Brain microvascular endothelial cell (primary cell): ENCODE data around the gene MRI1.

Source experiments
- DNase-seq: peaks from one replicate; pipeline ENCODE4 v3.0.0-alpha.2; 2020
- H3K27ac ChIP-seq: fragments of 250-450 bp; sonication (Bioruptor Pico); 2 replicates; pipeline ENCODE4 v1.5.1; 2020; ENCODE audit warnings: mild to moderate bottlenecking, moderate library complexity
- H3K27me3 ChIP-seq: fragments of 250-450 bp; sonication (Bioruptor Pico); replicated peaks from 2 replicates; pipeline ENCODE4 v1.5.1; 2020; ENCODE audit warnings: mild to moderate bottlenecking
- H3K36me3 ChIP-seq: fragments of 250-450 bp; sonication (Bioruptor Pico); replicated peaks from 2 replicates; pipeline ENCODE4 v1.5.1; 2020; ENCODE audit warnings: mild to moderate bottlenecking
- H3K4me3 ChIP-seq: 2 replicates; pipeline ENCODE4 v1.5.1; 2011; ENCODE audit warnings: low read depth, mild to moderate bottlenecking, control low read depth, low read length, moderate library complexity
- in situ Hi-C: cut with HindIII; loops from 2 replicates; pipeline ENCODE4 v1.10.0; 2017; ENCODE audit warnings: low sequenced_read_pairs, low pct_ligation_motif_present
- TF ChIP-seq, protein P1 (sequence below): IDR thresholded peaks from 2 replicates; pipeline ENCODE4 v1.5.1; 2011; ENCODE audit warnings: low read depth, mild to moderate bottlenecking, moderate library complexity, low read length, control low read depth, inconsistent platforms; ENCODE audit errors: missing control alignments

The MRI1 gene

DNA sequence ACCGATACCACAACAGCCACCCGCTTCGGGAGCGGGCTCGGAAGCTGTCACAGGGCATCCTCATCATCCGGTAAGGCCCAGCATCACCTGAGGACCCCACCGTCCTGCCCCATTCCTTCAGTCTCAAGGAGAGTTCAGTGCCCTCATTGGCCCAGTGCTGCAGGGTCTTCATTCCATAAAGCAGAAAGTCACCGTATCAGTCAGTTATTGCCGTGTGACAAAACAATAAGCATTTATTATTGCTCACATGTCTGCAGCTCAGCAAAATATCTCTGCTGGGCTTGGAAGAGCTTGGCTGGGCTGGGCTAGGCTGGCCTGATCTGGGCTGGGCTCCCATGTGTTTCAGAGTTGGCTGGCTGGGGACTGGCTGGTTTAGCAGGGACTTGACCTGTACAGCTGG, 8.1 kb upstream of the MRI1 start:
- Histone ChIP-seq H3K27ac (no peak overlapping the region), H3K4me3 (no peak overlapping the region), H3K36me3 (peaks cover 58% of the 10 kb centered on the region), H3K27me3 (no peaks in the 10 kb centered on the region)
- TF ChIP-seq, protein P1, sequence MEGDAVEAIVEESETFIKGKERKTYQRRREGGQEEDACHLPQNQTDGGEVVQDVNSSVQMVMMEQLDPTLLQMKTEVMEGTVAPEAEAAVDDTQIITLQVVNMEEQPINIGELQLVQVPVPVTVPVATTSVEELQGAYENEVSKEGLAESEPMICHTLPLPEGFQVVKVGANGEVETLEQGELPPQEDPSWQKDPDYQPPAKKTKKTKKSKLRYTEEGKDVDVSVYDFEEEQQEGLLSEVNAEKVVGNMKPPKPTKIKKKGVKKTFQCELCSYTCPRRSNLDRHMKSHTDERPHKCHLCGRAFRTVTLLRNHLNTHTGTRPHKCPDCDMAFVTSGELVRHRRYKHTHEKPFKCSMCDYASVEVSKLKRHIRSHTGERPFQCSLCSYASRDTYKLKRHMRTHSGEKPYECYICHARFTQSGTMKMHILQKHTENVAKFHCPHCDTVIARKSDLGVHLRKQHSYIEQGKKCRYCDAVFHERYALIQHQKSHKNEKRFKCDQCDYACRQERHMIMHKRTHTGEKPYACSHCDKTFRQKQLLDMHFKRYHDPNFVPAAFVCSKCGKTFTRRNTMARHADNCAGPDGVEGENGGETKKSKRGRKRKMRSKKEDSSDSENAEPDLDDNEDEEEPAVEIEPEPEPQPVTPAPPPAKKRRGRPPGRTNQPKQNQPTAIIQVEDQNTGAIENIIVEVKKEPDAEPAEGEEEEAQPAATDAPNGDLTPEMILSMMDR = no peak
- no peak for DNase-seq
- in situ Hi-C loops = no loop called here

DNA sequence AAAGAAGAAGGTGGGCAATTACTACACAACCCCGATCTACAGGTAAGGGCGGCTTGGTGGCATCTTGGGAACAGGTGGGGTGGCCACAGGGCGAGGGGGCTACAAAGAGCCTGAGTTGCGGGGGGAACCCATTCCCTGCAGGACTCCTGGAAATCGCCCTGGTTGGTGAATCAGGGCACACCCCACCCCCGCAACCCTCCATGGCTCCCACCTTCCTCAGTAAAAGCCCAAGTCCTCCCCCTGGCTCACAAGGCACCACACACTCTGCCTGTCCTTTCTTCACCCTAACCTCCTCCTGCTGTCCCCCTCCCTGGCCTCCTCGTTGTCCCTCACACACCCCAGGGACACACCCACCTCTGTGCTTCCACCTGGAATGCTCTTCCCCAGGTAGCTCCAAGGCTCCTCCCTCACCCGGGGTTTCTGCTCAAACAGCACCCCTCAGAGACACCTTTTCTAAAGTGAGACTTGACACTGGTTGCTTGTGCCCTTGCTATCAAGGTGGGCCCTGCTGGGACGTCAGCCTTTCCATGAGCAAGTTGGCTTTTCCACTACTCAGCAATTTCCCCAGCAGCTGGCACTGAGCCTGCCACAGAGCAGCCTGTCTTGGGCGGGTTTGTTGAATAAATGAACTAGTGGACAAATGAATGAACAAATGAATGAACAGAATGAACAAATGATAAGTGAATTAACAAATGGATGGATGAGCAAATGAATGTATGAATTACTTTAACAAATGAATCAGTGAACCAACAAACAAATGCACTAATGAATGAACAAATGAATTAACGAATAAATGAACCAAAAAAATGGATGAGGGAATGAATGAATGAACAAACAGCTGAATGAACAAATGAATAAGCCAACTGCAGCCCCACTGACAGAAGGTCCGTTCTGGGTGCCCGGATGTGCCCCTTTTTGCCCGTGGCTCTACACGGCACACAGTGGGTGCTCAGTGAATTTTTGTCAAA, 6.2 kb upstream of the MRI1 start:
- Histone ChIP-seq H3K27ac (no peak overlapping the region), H3K36me3 (peaks cover 65% of the 10 kb centered on the region), H3K4me3 (no peak overlapping the region), H3K27me3 (no peaks in the 10 kb centered on the region)
- TF ChIP-seq, protein P1 = no peak
- in situ Hi-C loops = no loop called here
- no peak for DNase-seq

DNA sequence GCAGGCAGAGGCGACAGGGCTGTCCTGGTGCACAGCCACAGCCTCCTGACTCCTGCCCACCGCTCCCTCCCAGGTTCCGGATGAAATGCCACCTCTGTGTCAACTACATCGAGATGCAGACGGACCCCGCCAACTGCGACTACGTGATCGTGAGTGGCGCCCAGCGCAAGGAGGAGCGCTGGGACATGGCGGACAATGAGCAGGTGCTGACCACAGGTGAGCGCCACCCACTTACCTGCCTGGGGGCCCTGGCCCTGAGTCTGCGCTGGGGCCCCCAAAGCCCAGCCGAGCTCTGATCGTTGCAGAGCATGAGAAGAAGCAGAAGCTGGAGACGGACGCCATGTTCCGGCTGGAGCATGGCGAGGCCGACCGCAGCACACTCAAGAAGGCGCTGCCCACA, 5.5 kb upstream of the MRI1 start:
- no peak overlapping the region for H3K4me3 ChIP-seq
- peaks cover 68% of the 10 kb centered on the region for H3K36me3 ChIP-seq
- H3K27ac ChIP-seq = no peak overlapping the region
- no peaks in the 10 kb centered on the region for H3K27me3 ChIP-seq
- TF ChIP-seq, protein P1 = no peak
- in situ Hi-C loops = no loop called here
- DNase-seq = no peak

DNA sequence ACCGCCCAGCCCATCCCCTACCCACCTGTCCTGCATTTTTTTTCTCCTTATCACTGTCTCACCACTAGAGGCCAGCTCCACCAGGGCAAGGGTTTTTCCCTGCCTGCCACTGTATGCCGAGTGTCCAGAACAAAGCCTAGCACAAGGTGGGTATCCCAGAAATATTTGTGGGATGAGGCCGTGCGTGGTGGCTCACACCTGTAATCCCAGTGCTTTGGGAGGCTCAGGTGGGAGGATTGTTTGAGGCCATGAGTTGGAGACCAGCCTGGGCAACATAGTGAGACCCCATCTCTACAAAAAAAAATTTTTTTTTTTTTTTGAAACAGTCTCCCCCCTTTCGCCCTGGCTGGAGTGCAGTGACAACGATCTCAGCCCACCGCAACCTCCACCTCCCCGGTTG, 2.9 kb upstream of the MRI1 start:
- DNase-seq = no peak
- Histone ChIP-seq H3K36me3 (peaks cover 46% of the 10 kb centered on the region), H3K4me3 (no peak overlapping the region), H3K27ac (no peak overlapping the region), H3K27me3 (no peaks in the 10 kb centered on the region)
- in situ Hi-C loops = no loop called here
- TF ChIP-seq, protein P1 = peak; percentile 28

DNA sequence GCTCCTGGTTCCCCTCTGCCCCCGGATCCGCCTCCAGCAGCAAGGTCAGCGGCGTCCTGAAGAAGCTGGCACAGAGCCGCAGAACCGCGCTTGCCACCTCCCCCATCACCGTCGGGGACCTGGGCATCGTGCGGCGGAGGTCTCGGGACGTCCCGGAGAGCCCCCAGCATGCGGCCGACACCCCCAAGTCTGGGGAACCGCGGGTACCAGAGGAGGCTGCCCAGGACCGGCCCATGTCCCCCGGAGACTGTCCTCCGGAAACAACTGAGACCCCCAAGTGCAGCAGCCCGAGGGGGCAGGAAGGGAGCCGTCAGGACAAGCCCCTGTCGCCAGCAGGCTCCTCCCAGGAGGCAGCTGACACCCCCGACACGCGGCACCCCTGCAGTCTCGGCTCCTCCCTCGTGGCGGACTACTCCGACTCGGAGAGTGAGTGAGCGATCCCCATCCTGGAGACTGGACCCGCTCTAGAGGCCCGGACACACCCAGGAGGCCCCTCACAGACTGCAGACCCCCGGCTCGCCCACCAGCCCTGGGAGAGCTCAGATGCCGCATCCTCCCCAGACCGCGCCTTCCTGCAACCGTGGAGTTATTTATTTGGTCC, 1.6 kb upstream of the MRI1 start:
- no peaks in the 10 kb centered on the region for H3K27me3 ChIP-seq
- H3K4me3 ChIP-seq = no peak overlapping the region
- TF ChIP-seq, protein P1 = no peak
- peaks cover 37% of the 10 kb centered on the region for H3K36me3 ChIP-seq
- no peak overlapping the region for H3K27ac ChIP-seq
- in situ Hi-C loops = no loop called here
- DNase-seq = no peak

DNA sequence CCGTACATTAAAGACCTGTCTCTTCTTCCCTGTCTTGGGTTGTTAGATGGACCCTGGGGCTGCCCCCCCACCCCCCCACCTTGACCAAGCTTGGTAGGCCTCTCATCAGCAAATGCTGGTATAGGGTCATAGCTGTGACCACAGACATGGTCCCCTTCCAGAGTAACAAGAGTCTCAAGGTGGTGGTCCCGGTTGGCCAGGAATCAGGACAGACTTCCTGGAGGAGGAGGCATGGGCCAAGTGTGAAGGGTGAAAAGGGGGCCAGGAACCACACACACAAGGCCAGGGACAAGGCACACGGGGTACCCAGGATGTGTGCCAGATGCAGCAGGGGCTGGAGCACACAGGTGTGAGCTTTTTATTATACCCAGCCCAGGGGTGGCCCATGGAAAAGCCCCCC, 1.1 kb upstream of the MRI1 start:
- Histone ChIP-seq H3K27ac (no peak overlapping the region), H3K4me3 (no peak overlapping the region), H3K36me3 (peaks cover 37% of the 10 kb centered on the region), H3K27me3 (no peaks in the 10 kb centered on the region)
- in situ Hi-C loops = no loop called here
- no peak for DNase-seq
- TF ChIP-seq, protein P1 = no peak
